ENCODE measurements around the gene PCDHGB1.
A peak's percentile ranks its signal among the peaks of the same experiment; 100 is the strongest.
"Not testable (repeated sequence)": the region's sequence is repeated elsewhere in the genome, so short reads cannot be mapped to it uniquely, and the experiment has no call there.

Gene PCDHGB1

GRCh38 chr5:141349917-141350619 lies at the start of gene PCDHGB1:
Gene PCDHGB1, plus strand, starts transcription at chr5:141350099. Its CDS starts 162 bp downstream, at chr5:141350261.
- FAIRE-seq, result no peak
- DNase-seq (ENCODE audit: low spot score), result no peak

GRCh38 chr5:141303756-141304155 lies 46.1 kb upstream of the PCDHGB1 start, which contains the start of gene SLC25A2:
Gene SLC25A2, minus strand, starts transcription at chr5:141304049. Its CDS starts 184 bp downstream, at chr5:141303865.
- FAIRE-seq, result no peak
- no peak for DNase-seq (ENCODE audit: low spot score)

GRCh38 chr5:141306630-141307029 lies 43.3 kb upstream of the PCDHGB1 start:
- no peak for FAIRE-seq
- no peak for DNase-seq (ENCODE audit: low spot score)

DNA sequence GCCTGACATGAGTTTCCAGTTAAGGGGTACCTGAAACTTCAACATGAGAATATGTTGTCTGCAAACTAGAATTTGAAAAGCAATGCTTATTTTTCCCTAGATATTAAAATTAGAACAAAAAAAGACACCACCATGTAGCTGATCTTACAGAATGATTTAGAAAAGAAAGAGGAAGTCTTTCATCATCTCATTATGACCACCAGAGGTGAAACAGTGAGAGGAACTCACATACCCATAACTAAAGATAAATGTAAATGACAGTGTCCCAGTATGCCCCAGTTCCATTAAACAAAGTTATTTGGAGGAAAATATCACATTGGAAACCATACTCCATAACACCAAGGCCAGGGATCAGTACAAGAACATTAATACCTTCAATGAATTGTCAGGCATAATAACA lies 36.2 kb upstream of the PCDHGB1 start:
- no peak for DNase-seq (ENCODE audit: low spot score)
- no peak for FAIRE-seq

- DNase-seq (ENCODE audit: low spot score); FAIRE-seq: not testable (repeated sequence)
Observed at GRCh38 chr5:141316963-141317362, 32.9 kb upstream of the PCDHGB1 start.

- DNase-seq (ENCODE audit: low spot score) (no peak), FAIRE-seq (no peak)
Observed at GRCh38 chr5:141319202-141319601, 30.7 kb upstream of the PCDHGB1 start.

DNA sequence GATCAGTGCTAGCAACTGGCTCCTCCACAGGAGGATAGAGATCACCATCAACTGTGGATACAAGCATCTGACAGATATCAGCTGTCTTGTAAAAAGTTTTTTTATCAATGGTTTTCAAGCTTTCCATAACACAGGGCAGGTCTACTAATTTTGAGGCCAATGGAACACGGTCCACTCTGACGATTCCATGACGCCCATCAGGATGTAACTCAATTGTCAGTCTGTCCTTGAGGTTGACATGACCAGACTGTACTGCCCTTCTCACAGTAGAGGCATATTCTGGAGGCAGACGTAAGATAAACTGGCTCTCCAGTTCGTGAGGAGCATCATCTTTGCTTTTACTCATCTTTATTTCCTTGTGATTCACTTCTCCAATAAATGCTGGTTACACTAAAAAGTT lies 30.2 kb upstream of the PCDHGB1 start:
- FAIRE-seq (no peak), DNase-seq (ENCODE audit: low spot score) (no peak)

DNA sequence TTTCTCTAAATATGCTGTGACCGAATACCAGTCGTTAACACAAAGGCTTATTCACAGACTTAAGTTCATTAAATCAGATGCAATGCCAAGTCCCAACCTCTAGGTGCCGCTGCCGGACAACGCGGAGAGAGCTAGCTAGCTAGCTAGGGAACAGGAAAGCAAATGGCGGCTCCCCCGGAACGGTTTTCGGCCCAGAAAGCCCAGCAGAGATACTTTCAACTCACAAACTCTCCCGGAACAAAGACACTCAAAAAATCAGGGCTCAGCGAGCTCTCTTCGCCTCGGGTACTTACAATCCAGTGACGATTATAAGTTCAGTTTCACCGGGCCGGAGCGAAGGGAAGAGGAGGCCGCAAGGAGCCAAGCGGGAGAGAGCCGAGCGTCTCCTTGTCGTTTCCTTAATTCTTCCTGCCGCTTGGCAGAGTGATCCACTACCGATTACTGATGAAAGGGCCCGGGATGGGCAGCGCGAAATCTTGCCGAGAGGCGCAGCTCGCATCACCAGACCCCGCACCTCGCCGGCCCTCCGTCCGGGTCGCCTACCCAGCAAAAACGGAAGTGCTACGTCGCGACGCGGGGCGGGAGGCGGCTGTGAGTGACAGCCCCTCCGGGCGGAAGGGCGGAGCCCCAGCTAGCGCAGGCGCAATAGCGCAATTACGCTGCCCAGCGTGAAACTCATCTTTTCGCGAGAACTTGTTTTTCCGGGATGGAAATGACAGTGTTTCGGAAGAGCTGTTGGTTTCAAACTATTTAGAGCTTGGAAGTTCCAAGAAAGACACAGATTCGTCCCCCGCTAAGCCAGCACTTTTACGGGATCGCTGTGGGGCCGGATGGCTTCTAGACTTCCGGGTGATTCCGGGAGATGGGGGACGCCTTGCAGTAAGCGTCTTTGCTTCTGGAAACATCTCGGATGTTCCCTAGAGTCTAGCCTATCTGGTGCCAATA lies 29.4 kb upstream of the PCDHGB1 start, which contains the start of gene TAF7:
TSS of gene TAF7 (minus strand) at position 560 of the 945 bp plus-strand sequence. CDS start 740 bp downstream, outside the sequence.
- DNase-seq (ENCODE audit: low spot score) (peak; percentile 84), FAIRE-seq (peak; percentile 72)

GRCh38 chr5:141322261-141322660 lies 27.6 kb upstream of the PCDHGB1 start:
- DNase-seq (ENCODE audit: low spot score) (no peak), FAIRE-seq (no peak)

DNA sequence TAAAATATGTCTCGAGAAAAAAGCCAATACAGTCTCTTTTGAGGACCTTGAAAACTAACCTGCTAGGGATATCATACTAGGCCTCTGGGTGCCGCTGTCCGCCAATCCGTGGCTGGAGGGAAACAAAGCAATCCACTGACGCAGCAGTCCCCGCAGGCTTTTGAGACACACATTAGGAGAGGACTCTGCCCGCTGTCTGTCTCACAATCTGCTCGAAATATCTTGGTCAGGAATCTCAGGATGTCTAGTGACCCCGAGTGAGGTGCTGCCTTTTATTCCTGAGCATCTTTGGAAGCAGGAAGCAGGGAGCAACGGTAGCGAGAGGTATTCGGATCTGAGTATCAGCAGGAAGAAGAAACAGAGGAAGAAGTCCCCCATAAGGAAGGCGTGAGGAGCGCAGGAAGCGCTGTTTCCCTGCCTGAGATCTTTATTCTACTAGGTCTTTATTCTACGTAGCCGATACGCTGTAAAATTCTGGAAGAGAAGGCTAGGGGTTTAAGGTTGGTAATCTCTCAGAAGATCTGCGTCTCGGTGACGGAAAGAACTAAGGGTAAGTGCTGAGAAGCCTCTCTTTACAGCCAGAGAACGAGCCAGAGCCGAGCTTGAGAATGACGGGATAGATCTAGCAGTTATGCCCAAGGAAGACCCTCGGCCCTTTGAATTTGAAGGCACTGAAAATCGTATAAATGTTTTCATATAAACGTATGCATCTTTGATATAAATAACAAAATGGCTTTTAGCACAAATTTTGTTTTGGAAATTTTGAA lies 23.6 kb upstream of the PCDHGB1 start:
- no peak for FAIRE-seq

GRCh38 chr5:141328231-141328630 lies 21.7 kb upstream of the PCDHGB1 start:
- FAIRE-seq, result no peak
- DNase-seq (ENCODE audit: low spot score), result no peak

More for the DNA sequence above, 23.6 kb upstream of the PCDHGB1 start:
- DNase-seq (ENCODE audit: low spot score), result no peak

DNA sequence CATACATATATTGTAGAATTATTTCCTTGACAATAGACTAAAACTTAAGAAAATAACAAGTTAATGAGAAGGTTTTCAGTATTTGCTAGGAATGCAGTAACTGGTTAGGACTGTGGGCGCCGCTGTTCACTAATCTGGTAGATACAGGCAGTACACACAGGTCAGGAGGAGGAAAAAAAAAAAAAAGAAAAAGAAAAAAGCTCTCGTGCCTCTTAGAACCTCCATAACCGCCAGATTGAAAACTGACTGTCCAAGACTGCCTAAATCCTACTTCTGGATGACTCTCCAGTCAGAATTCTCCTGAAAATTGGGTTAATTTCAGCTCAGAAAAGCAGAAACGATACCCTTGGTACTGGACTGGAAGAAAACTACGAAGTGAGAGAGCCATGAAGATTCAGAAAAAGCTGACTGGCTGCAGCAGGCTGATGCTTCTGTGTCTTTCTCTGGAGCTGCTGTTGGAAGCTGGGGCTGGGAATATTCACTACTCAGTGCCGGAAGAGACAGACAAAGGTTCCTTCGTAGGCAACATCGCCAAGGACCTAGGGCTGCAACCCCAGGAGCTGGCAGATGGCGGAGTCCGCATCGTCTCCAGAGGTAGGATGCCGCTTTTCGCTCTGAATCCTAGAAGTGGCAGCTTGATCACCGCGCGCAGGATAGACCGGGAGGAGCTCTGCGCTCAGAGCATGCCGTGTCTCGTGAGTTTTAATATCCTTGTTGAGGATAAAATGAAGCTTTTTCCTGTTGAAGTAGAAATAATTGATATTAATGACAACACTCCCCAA lies 19.4 kb upstream of the PCDHGB1 start, which contains the start of gene PCDHGA1:
TSS of gene PCDHGA1 (plus strand) at position 216 of the 782 bp plus-strand sequence.
- DNase-seq (ENCODE audit: low spot score), result no peak
- no peak for FAIRE-seq

DNA sequence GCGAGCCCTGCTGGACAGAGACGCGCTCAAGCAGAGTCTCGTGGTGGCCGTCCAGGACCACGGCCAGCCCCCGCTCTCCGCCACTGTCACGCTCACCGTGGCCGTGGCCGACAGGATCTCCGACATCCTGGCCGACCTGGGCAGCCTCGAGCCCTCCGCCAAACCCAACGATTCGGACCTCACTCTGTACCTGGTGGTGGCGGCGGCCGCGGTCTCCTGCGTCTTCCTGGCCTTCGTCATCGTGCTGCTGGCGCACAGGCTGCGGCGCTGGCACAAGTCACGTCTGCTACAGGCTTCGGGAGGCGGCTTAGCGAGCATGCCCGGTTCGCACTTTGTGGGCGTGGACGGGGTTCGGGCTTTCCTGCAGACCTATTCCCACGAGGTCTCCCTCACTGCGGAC lies 17.3 kb upstream of the PCDHGB1 start:
- FAIRE-seq; DNase-seq (ENCODE audit: low spot score): not testable (repeated sequence)

DNA sequence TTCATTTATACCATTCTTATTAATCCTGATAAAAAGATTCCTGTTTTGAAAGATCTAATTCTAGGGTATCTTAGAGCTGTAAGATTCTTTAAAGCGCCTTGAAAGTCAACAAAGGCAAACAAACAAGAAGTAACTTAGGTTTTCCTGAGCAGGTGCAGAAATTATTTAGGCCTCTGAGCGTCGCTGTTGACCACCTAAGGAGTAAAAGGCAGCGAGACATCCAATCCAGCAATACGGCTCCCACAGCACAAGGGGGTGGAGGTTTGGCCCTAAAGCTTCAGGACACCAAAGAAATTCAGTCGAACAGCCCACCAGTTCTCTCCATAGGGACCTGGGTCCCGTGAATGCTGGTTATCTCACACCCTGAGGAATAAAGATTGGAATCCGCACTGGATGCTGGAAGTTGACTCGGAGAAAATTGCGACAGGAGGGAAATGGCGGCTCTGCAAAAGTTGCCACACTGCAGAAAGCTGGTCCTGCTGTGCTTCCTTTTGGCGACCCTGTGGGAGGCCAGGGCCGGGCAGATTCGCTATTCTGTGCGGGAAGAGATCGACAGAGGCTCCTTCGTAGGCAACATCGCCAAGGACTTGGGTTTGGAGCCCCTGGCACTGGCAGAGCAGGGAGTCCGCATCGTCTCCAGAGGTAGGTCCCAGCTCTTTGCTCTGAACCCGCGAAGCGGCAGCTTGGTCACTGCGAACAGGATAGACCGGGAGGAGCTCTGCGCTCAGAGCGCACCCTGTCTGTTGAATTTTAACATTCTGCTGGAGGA lies 11.2 kb upstream of the PCDHGB1 start, which contains the start of gene PCDHGA2:
TSS of gene PCDHGA2 (plus strand) at position 223 of the 769 bp plus-strand sequence.
- FAIRE-seq, result no peak

DNA sequence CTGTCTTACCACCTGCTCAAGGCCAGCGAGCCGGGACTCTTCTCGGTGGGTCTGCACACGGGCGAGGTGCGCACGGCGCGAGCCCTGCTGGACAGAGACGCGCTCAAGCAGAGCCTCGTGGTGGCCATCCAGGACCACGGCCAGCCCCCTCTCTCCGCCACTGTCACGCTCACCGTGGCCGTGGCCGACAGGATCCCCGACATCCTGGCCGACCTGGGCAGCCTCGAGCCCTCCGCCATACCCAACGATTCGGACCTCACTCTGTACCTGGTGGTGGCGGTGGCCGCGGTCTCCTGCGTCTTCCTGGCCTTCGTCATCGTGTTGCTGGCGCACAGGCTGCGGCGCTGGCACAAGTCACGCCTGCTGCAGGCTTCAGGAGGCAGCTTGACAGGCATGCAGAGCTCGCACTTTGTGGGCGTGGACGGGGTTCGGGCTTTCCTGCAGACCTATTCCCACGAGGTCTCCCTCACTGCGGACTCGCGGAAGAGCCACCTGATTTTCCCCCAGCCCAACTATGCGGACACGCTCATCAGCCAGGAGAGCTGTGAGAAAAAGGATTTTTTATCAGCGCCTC lies 9.0 kb upstream of the PCDHGB1 start:
- FAIRE-seq; DNase-seq (ENCODE audit: low spot score): not testable (repeated sequence)

More for the DNA sequence above, 11.2 kb upstream of the PCDHGB1 start, which contains the start of gene PCDHGA2:
- no peak for DNase-seq (ENCODE audit: low spot score)

DNA sequence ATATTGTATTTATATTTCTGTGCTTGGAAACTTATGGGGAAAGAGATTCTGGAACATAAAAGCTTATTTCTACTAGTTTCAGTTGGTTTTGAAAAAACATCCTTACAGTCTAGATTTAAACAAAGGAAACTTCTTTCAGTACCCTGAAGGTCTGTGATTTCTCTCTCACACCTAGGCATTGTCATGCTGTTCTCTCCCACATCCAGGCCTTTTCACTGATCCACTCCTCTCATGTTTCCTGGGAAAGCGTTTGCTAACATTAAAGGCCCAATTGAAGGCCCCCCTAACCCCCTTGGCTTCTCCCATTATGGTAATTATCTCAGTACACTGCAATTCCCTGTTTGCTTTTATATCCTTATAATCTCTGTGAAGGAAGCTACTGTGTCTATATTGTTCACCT lies 7.1 kb upstream of the PCDHGB1 start:
- FAIRE-seq, result no peak

DNA sequence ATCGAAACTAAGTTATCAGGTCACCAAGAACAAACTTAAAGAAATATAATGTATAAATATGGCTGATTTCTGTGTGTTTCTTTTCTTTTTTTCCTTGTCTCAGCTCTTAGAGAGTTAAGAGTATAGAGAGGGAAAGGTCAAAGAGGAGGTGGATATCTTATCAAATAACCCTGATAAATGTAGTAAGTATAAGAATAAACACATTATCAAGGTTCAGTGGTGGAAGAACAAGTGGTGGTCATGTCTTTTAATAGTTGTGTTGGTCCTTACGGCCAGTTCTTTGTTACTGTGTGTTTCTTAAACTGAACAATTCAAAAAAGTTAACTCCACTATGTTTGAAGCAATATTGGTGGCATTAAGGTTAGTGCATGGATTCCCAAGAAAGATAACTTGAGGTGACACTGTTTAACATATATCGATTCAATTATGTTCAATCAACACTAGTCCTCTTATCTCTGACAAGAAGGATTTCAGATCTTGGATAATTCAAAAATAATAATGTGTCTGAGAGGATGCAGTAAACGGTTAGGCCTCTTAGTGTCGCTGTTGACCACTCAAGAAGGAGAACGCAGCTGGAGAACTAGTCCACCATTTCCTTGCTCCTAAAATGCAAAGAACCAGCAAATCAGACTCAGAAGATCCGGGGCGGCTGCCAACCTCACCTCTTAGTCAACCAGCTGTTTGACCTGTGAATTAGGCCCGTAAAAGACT lies 6.5 kb upstream of the PCDHGB1 start, which contains the start of gene PCDHGA3:
TSS of gene PCDHGA3 (plus strand) at position 588 of the 711 bp plus-strand sequence. CDS start 205 bp downstream, outside the sequence.
- DNase-seq (ENCODE audit: low spot score) (no peak), FAIRE-seq (no peak)

More for the DNA sequence above, 7.1 kb upstream of the PCDHGB1 start:
- DNase-seq (ENCODE audit: low spot score), result no peak

GRCh38 chr5:141343953-141344463 lies 5.9 kb upstream of the PCDHGB1 start:
- FAIRE-seq (no peak), DNase-seq (ENCODE audit: low spot score) (no peak)

All from RCC 7860 (cell line).